ENCODE measurements around the gene LRRC4. TPM values are rescaled to one million over a fixed set of nuclear protein-coding genes. Genes with fewer than 3 reads are reported as not detected.

LRRC4 gene
- total RNA-seq, 2 donors from 2014 or later: 0.23 to 5.7 TPM

GRCh38 chr7:128006550-128007302 is 24.5 kb downstream of the LRRC4 start:
- WGBS: 82% methylated on average over 8 of the region's 8 CpGs

GRCh38 chr7:128005759-128006159 is 25.5 kb downstream of the LRRC4 start:
- intact Hi-C loops (cut with DNase I): no loop called here
- Histone ChIP-seq H3K4me1 (replicated peaks) (no peaks in the 10 kb centered on the region), H3K27ac (no peak overlapping the region), H3K9me3 (no peaks in the 10 kb centered on the region), H3K27me3 (replicated peaks; ENCODE audit: insufficient read depth) (no peaks in the 10 kb centered on the region), H3K4me3 (no peak overlapping the region), H3K36me3 (no peaks in the 10 kb centered on the region)
- no peak for DNase-seq (ENCODE audit: low spot score)
- TF ChIP-seq CTCF (IDR thresholded peaks at IDR 0.05) (no peak), POLR2AphosphoS5 (IDR thresholded peaks at IDR 0.05) (no peak), POLR2A (IDR thresholded peaks at IDR 0.05) (no peak)
- 76% methylated on average over 3 of the region's 3 CpGs for WGBS

More at GRCh38 chr7:128006550-128007302, 24.5 kb downstream of the LRRC4 start:
- no peak for TF ChIP-seq POLR2AphosphoS5 (IDR thresholded peaks at IDR 0.05)
- TF ChIP-seq CTCF (IDR thresholded peaks at IDR 0.05): no peak
- no peak for TF ChIP-seq POLR2A (IDR thresholded peaks at IDR 0.05)
- intact Hi-C loops (cut with DNase I): no loop called here
- no peak overlapping the region for H3K27ac ChIP-seq
- no peak overlapping the region for H3K4me3 ChIP-seq
- no peaks in the 10 kb centered on the region for H3K9me3 ChIP-seq
- no peaks in the 10 kb centered on the region for H3K36me3 ChIP-seq
- no peaks in the 10 kb centered on the region for H3K4me1 ChIP-seq (replicated peaks)
- H3K27me3 ChIP-seq (replicated peaks; ENCODE audit: insufficient read depth): no peaks in the 10 kb centered on the region
- no peak for DNase-seq (ENCODE audit: low spot score)

DNA sequence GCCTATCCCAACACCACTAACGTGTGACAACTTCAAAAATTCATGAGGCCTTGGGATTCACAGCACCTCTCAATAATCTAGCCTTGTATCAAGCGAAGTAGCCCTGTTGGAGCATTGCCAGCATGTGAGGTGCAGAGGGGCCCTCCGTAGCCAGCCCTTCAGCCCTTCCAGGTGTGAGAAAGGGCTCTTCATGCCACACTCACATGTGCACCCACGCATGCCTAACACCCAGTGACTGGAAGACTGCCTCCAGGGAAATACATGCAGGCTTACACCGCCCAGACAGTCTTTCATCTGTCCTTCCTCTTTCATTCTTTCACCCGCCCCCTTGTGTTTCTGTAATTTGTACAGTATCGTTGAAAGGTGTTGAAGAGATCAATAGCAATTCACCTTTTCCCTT is 26.1 kb downstream of the LRRC4 start:
- H3K27ac ChIP-seq: no peak overlapping the region
- DNase-seq (ENCODE audit: low spot score): no peak
- 92% methylated on average over 7 of the region's 7 CpGs for WGBS
- H3K4me3 ChIP-seq: no peak overlapping the region
- H3K36me3 ChIP-seq: no peaks in the 10 kb centered on the region
- intact Hi-C loops (cut with DNase I): no loop called here
- no peaks in the 10 kb centered on the region for H3K9me3 ChIP-seq
- H3K27me3 ChIP-seq (replicated peaks; ENCODE audit: insufficient read depth): no peaks in the 10 kb centered on the region
- TF ChIP-seq POLR2A (IDR thresholded peaks at IDR 0.05): no peak
- TF ChIP-seq CTCF (IDR thresholded peaks at IDR 0.05): no peak
- no peak for TF ChIP-seq POLR2AphosphoS5 (IDR thresholded peaks at IDR 0.05)
- H3K4me1 ChIP-seq (replicated peaks): no peaks in the 10 kb centered on the region

DNA sequence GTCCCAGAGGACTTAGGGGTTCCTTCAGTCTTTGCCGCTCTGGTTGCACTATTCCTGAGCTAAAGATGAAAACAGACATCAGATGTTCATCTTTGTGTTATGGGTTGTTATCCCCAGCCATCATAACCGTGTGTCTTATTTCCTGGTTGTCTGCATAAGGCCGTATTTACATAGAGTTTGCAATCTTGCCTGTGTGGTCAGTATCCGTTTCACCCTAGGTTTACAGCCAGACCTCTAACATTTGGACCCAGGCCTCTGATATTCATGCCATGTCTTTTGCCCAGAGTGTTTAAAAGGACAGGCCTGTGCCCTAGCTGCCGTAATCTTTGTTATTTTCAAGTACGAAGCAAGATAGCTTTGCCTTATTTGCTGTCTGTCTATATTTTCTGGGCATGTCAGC is 26.6 kb downstream of the LRRC4 start:
- no peak for DNase-seq (ENCODE audit: low spot score)
- H3K4me3 ChIP-seq: no peak overlapping the region
- no peaks in the 10 kb centered on the region for H3K27me3 ChIP-seq (replicated peaks; ENCODE audit: insufficient read depth)
- no peaks in the 10 kb centered on the region for H3K36me3 ChIP-seq
- 84% methylated on average over 6 of the region's 6 CpGs for WGBS
- TF ChIP-seq POLR2AphosphoS5 (IDR thresholded peaks at IDR 0.05) (no peak), CTCF (IDR thresholded peaks at IDR 0.05) (no peak), POLR2A (IDR thresholded peaks at IDR 0.05) (no peak)
- intact Hi-C loops (cut with DNase I): no loop called here
- H3K9me3 ChIP-seq: no peaks in the 10 kb centered on the region
- no peak overlapping the region for H3K27ac ChIP-seq
- H3K4me1 ChIP-seq (replicated peaks): no peaks in the 10 kb centered on the region

GRCh38 chr7:128003787-128004186 is 27.4 kb downstream of the LRRC4 start:
- intact Hi-C loops (cut with DNase I): no loop called here
- Histone ChIP-seq H3K36me3 (no peaks in the 10 kb centered on the region), H3K4me3 (no peak overlapping the region), H3K9me3 (no peaks in the 10 kb centered on the region), H3K27me3 (replicated peaks; ENCODE audit: insufficient read depth) (no peaks in the 10 kb centered on the region), H3K27ac (no peak overlapping the region), H3K4me1 (replicated peaks) (no peaks in the 10 kb centered on the region)
- WGBS: 82% methylated on average over 2 of the region's 2 CpGs
- no peak for TF ChIP-seq CTCF (IDR thresholded peaks at IDR 0.05)
- TF ChIP-seq POLR2AphosphoS5 (IDR thresholded peaks at IDR 0.05): no peak
- no peak for TF ChIP-seq POLR2A (IDR thresholded peaks at IDR 0.05)
- DNase-seq (ENCODE audit: low spot score): no peak

All from prostate gland (tissue), 2 donors.